Activated CD8-positive, alpha-beta memory T cell treated with anti-CD3 and anti-CD28 coated beads, Interleukin-2, amount 50 U/mL, for 24 hours (primary cell): ENCODE results near the gene PHC2.

Source experiments
- DNase-seq: peaks from one replicate; pipeline ENCODE4 v3.0.0-alpha.2; 2020; ENCODE audit errors: extremely low read depth

PHC2 gene

DNA sequence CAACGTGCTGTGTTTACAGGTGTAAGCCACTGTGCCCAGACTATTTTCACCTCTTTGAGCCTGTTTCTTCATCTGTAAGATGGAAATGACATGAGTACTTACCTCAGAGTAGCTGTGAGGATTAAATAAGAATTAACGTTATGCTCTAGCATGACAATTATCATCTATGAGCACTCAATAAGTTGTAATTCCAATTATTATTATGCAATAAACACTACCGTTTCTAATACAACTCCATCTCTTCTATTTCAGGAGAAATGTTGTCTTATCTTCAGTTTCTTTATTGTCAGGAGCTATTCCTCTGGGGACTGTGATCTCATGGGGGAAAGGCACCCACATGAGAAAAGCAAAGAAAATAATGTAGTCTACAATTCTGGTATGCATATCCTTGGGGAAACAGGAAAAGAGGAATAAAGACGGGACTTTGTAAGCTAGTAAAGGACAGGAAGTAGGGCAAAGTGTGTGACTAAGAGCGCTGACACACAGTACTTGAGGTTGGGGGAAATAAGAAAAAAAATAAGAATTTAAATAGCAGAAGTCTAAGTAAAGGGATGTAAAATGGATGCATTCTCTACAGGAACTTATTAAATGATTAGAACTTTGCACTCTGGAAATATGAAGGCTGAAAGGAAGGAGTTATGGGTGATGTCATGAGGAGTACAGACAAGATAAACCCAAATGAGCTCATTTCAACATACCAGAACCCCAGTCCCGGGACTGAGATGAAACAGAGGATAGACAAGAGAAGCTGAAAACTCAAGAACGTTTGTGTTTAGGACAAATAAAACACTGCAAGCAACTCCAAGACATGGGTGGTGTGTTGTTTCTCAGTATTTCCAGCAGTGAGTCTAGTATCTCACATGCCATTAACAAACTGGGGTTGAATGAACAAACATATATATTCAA, 9.8 kb downstream of the PHC2 start:
- DNase-seq, result no peak

DNA sequence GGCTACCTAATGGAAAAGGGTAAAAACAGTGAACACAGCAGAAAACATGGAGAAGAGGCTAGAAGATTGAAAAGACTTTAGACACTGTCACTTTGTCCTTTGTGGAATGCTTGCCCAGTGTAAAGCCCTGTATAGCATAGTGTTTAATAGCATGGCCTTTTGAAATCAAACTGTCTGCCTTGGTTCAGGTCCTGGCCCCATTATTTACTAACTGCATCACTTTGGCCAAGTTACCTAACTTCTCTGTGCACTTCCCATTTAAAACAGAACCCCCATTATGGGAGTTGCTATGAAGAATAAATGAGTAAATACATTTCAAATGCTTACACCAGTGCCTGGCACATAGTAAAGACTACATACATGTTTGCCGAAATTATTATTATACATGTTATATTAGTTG, 12.1 kb downstream of the PHC2 start:
- no peak for DNase-seq

DNA sequence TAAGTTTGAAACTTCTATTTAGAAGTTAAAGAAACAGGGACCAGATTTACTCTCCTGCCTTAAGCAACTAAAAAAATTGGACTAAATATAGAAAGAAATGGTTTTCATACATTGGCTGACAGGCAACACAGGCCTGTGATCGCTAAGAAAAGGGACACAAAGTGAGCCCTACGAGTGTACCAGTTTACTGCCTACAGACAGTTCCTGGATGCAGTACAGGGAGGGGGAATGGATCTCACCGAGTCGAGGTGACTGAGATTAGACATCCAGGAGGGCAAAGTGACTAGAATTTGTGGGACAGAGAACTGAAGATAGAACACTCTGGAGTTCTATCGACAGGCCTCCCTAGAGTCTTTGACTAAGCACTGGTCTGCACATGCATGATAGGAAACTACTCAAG, 16.0 kb downstream of the PHC2 start:
- no peak for DNase-seq

DNA sequence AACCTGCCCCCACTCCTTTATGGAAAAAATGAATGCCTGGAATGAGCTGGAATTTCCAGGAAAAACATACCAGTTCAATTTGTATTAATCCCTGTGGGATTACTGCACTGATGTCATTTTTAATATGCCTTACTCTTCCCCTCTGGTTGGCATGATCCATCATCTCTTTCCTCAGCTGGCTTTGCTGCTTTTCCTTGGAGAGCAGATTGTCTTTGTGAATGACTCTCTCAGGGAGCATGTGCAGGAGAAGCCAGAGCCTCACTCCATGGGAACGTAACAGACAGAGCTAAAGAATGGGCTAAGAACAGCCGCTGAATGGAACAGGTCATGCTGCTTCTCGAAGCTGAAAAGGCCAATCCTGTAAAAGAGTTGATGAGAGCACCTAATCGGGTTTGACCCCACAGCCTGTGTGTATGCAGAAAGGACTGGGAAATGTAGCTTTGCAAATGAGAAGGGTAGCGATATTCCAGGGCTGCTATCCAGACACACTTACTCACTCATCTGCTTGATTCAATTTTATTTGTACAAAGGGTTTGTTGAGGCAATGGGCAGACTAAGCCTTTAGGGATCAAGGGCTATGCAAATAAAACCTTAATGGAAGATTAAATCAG, 20.7 kb downstream of the PHC2 start:
- no peak for DNase-seq

DNA sequence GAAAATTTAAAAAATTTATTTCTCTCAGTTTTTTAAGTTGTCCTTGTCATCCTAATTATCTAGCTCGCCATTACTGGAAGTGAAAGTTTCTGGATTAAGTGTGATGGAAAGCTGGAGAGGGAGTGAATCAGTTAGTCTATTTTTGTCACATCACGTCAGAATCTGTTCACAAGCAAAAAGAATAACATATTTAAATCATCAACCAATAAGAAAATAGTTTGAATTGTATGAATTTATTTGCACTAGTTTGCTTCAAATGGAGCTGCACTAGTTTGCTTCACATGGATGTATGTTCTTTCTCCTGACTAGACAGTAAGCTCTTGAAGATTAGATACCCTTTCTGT, 22.8 kb downstream of the PHC2 start:
- DNase-seq, result no peak

DNA sequence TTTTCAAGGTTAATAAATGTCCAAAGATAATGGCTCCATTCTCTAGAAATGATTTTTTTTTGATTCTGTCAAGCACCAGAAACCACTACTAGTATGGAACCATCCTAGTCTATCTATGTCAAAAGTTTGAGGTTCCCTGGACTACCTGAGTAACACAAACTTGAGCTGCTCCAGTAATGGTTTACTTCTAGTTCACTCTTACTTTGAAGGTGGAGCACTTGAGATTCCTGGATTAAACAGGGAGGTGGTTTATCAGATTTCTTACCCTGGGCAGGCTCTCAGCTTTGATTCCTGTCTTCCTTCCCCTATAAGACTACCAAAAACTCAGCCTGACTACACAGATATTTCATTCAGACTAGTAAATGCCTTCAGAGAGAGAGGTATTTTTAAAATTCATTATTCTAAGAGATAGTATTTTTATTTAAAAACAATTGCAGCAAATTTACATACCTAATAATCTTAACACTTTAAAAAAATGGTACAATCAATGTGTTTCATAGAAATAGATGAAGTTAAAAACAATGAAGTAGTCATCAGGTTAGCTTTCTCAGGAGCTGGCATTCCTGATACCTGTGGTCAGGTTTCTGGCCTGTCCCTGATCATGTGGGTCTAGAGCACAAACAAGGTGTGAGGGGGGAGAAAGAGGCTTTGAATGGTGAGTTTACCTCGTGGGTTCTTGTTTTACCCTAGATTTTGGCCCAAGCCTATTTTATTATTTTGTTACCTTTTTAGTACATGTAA, 23.4 kb downstream of the PHC2 start:
- no peak for DNase-seq

DNA sequence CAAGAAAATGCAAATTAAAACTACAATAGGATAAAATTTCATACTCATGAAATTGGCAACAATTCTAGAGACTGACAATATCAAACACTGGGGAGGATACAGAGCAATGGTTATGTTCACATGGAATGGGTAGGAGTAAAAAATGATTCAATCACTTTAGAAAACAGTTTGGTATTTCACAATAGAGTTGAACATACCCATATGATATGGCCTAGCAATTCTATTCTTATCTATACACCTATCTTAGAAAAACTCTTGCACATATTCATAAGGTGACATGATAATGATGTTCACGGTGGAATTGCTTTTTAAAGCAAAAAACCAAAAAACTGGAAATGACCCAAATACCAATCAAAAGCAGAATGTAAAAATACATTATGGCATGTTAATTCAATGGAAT, 28.7 kb downstream of the PHC2 start:
- no peak for DNase-seq

DNA sequence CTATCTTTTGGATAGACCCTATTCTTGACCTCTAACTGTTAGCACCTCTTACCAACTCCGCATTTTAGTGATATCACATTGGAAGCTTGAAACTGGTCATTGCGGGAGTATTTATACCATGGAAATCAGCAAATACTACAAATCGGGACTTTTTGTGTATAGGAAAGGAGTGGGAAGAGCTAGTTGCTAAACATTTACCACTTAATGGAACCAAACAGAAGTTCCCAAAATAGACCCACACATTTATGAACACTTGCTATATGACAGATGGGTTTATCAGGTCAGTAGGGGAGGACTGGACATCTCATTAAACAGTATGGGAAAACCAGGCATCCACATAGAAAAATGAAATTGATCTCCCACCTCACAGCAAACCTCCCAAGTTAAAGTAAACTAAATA, 29.4 kb downstream of the PHC2 start:
- no peak for DNase-seq

DNA sequence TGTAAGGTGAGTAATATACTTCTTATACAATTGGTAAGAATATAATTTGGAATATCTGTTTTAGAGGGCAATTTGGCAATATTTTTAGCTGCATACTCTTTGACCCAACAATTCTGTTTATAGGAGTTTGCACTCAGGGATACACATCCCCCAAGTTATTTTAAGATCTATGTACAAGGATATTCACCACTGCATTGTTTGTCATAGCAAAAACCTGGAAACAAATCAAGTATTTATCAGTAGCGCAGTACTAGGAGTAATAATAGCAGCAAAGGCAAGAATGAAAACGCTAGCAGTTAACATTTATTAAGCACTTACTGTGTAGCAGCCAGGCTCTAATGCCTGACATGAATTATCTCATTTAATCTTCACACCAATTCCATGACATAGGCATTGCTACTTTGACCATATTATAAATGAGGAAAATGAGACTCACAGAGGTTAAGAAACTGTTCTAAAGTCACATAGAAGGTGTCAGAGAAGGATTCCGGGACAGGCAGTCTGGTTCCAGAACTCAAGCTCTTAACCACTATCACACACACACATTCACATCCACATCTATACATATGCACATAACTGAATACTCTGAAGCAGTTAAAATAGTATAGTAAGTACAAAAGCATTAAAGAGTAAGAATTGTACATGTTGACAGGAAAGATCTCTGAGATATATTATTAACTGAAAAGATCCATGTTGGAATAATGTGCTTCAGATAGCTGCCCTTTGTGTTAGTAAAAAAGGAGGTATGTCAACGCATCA, 30.6 kb downstream of the PHC2 start:
- no peak for DNase-seq

DNA sequence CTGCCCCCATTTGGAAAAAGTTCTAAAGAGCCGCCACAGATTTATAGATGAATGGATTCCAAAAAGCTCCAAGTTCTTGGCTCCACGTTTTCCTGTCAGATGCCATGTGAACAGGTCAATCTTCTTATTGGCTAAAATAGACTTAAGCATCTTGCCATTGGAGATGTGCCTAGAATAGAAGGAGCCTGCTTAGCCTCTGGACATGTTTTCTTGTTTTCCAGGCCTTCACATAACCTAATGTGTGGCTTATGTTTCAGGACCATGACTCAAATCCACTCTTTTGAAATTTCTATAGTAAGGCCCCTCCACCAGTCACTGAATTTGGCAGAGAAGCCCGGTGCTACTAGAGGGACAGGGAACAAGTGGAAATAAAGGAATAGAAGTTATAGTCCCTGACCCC, 31.5 kb downstream of the PHC2 start:
- no peak for DNase-seq

DNA sequence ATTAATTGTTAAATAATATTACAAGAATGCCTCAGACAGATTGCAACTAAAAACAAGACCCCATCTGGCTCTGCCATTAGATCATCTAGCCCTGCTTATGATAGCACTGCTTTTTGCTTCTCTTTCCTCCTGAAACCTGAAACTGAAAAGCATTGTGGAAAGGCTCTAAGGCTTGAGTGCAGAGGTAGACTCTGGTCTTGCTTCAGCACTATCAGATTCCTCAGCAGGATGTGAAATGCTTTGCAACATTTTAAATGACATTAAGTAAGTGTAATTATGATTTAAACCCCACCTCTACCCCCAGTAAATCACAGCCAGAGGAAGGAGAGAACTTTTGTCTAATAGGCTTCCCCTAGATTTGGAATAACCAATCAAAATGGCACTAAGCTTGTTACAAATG, 32.9 kb downstream of the PHC2 start:
- no peak for DNase-seq

DNA sequence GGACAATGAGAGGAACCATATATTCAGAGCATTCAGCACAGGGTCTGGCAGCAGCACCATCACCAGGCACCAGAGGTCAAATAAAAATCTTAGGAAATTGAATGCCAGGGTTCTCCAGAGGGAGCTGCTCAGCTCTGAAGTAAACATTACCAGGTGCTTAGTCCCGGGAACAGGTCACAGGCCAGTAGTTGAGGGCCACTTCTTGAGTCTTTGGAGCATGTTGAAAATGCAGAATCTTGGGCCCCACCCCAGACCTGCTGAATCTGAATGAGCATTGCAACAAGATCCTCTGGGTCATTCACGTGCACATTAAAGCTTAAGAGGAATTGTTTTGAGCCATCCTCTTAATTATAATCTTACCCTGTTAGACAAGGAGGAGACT, 33.8 kb downstream of the PHC2 start:
- DNase-seq, result no peak

DNA sequence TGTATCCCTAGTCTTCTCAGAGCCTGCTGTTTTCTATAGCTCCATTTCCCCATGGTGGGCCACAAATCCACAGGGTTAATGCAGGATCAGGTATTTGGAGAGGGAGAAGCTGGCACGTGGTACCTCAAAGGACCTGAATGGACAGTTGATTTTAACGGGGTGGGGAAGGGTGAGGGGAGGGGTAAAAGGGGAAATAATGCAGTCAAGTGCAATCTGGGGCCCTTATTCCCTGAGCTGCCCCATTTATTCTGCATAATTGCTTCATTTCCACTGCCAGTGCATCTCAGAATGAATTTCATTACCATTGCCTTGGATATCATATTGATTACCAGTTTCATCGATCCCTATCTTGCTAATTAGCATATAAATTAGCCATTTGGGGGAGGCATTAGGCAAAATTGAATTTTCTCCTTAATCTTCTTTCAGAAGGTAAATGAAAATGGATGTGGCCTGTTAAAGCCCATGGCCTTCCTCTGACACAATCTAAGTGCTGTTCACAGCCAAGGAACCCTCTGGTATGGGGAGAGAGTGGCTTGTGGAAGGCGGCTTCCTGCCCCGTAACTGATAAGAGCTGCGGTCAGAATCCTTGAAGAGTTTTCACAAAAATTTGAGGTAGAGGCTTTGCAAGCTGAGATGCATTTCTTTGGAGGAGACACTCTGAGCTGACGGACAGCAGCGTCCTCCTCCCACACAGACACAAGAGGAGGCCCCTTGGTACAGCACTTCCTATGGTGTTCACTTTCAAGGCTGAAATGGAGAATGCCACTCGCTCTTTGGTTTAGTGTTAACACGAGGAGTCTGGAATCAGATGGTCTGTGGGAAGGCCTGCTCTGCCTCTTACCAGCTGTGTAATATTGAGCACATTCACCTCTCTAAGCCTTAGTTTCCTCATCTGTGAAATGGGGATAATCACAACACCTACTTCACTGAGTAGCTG, 34.4 kb downstream of the PHC2 start:
- no peak for DNase-seq

DNA sequence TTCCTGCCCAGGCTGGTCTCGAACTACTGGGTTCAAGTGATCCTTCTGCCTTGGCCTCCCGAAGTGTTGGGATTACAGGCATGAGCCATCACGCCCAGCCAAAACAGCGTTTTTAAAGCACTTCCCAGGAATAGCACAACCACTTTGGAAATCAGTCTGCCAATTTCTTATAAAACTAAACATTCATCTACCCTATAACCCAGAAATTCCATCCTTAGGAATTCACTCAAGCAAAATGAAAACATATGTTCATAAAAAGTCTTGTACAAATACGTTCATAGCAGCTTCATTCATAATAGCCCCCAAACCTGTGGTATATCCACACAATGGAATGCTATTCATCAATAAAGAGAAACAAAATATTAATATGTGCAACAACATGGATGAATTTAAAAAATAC, 36.1 kb downstream of the PHC2 start:
- no peak for DNase-seq

DNA sequence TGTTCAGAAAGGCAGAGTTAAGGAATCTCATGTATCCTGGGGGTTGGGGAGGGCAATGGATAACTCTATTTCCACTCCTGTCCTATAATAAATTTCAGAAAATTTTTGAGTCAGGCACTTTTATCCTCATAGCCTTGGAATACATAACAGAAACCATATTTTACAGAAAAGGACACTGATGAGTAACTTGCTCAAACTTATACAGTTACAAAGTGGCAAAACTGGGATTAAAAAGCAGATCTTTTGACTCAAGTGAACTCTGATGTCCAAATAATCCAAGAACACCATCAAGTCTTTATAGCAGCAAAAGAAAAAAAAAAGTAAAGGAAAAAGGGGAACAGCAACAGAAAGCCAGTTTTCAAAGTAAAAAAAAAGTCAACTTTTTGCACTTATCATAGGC, 36.9 kb downstream of the PHC2 start:
- DNase-seq, result no peak

DNA sequence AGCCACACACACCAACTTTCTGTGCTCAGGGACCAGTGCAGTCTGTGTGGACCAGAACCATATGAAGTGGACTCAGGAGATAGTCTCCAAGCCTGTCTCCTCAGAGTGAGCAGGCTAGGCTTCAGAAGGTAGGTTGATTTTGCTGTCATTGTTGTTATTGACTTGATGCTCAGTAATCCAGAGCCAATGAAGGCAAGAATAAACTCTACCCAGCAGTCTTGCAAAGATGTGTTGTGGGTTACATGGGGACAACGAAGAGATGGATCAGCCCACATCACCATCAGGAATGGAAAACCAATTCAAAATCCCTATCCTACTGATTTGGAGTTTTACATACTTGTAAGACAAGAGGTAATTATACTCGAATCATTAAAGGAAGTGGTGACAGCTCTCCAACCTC, 37.4 kb downstream of the PHC2 start:
- DNase-seq, result no peak

DNA sequence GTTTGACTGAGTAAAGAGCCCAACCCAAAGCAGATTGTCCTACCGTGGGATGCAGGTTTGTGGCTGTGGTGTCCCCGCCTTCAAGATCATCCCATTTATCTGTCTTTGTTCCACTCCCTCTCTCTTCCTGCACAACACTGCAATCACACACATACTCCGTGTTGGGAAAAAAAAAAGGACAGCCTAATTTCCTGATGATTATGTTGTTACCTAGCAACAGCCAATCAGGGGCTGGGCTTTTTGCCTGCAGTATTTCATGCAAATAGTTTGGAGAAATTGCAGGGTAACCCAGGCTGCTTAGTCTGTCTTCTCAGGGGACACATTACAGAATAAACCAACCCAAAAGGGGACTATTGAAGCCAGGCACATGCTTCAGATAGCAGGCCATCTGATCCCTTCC, 38.3 kb downstream of the PHC2 start:
- no peak for DNase-seq

DNA sequence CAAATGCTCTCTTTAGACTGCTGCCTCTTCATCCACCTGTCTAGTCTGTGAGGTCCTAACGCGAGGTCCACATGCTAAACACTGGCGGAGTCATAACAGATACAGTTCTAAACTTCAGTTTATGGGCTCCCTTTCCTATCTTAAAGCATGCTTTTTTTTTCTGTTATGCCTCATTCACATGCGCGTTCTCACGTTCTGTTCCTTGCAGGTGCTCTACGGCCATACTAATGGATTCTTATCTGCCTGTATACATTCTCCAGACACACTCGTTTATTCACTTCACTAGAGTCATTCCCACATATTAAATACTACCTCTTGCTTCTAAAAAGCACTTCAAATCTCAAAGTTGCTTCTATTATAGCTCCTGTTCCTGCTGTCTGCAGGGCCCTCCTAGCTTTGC, 38.7 kb downstream of the PHC2 start:
- DNase-seq, result no peak

DNA sequence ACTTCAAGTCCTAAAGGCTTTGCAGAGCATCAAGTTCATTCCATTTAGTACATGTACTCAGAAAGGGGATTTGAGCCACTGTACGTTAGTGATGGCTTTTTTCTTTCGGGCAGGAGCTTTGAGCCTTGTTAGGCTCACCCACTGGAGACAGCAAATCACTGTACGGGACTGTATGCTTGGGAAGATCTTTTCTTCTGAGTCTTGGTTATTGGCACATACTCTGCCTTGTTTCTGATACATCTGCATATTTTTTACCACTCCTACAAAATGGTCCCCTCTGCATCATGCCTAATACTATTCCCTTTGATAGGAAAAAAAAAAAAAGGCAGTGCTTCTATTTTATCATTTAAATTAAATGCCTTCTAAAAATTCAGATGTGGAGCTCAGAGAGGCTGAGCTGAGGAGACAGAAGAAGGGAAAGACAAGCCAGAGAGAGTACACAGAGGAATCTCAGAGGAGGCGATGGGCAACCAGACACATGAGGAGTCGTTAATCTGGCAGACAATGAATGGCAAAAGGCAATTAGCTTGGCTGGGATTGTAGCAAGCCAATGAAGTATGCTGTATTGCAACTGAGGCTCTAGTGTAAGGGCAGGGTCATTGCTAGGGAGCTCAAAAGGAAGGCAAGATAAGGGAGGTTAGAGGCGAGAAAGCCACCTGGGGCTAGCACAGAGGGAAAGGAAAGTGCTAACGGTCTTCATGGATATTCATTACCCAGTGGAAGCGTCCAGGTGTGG, 39.4 kb downstream of the PHC2 start:
- DNase-seq, result no peak

DNA sequence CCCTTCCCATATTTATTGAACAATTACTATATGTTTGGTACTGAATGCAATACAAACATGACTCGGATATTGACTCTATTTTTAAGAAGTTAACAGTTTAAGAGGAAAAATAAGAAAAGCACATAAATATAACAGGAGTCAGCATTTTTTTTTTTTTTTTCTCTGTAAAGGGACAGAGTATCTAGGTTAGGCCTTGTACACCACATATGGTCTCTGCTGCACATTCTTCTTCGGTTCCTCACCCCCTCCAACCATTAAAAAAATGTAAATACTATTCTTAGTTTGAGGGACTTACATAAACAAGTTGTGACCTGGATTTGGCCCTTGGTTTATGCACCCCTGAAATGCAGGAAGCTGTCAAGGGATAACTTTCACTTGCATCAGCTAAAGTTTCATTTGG, 40.4 kb downstream of the PHC2 start:
- DNase-seq, result no peak
